LNCaP clone FGC (cell line): ENCODE measurements around the gene ADGRB3.

Experiments used
- DNase-seq: peaks from one replicate; pipeline ENCODE4 v3.0.0-alpha.2; 2011; ENCODE audit warnings: low read depth
- H3K4me3 ChIP-seq: 2 replicates; pipeline ENCODE4 v1.5.1; 2011; ENCODE audit warnings: mild to moderate bottlenecking, low read depth, low read length, control low read depth
- CTCF ChIP-seq: IDR thresholded peaks from 2 replicates; pipeline ENCODE4 v1.5.1; 2012; ENCODE audit warnings: mild to moderate bottlenecking; ENCODE audit not compliant: control insufficient read depth, insufficient read depth; ENCODE audit errors: extremely low read depth

Gene ADGRB3

GRCh38 chr6:68695838-68696237 is 60.8 kb downstream of the ADGRB3 start:
- DNase-seq = no peak
- TF ChIP-seq CTCF = no peak
- H3K4me3 ChIP-seq = no peak overlapping the region

- no peak overlapping the region for H3K4me3 ChIP-seq
- no peak for DNase-seq
- no peak for TF ChIP-seq CTCF
Observed at GRCh38 chr6:68697394-68697793, 62.3 kb downstream of the ADGRB3 start.

GRCh38 chr6:68701159-68701558 is 66.1 kb downstream of the ADGRB3 start:
- H3K4me3 ChIP-seq = no peak overlapping the region
- TF ChIP-seq CTCF = no peak
- DNase-seq = no peak

GRCh38 chr6:68704485-68704884 is 69.4 kb downstream of the ADGRB3 start:
- DNase-seq = no peak
- TF ChIP-seq CTCF = no peak
- no peak overlapping the region for H3K4me3 ChIP-seq

GRCh38 chr6:68709091-68709490 is 74.0 kb downstream of the ADGRB3 start:
- H3K4me3 ChIP-seq = no peak overlapping the region
- TF ChIP-seq CTCF = no peak
- DNase-seq = no peak

- H3K4me3 ChIP-seq = no peak overlapping the region
- no peak for TF ChIP-seq CTCF
- DNase-seq = no peak
Observed at GRCh38 chr6:68709882-68710281, 74.8 kb downstream of the ADGRB3 start.

GRCh38 chr6:68710496-68710895 is 75.4 kb downstream of the ADGRB3 start:
- no peak for TF ChIP-seq CTCF

More at GRCh38 chr6:68710496-68710895, 75.4 kb downstream of the ADGRB3 start:
- DNase-seq = no peak
- H3K4me3 ChIP-seq = no peak overlapping the region
